Measurements from ENCODE around the gene SLC17A7.

DNA sequence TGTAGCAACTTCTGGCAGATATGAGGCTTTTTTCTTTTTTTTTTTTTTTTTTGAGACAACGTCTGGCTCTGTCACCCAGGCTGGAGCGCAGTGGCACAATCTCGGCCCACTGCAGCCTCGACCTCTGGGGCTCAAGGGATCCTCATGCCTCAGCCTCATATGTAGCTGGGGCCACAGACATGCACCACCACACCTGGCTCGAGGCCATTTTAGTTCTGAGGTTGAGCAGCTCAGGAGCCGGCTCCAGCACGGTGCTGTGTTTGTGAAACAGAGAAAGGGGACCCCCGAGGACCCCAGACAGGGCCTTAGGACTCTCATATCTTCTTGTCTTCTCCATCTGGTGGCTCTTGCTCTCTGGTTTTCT is 29.3 kb upstream of the SLC17A7 start:
- no peak for TF ChIP-seq EZH2 (IDR thresholded peaks at IDR 0.05; ENCODE audit: low read length, missing control alignments)
- TF ChIP-seq, protein P1, sequence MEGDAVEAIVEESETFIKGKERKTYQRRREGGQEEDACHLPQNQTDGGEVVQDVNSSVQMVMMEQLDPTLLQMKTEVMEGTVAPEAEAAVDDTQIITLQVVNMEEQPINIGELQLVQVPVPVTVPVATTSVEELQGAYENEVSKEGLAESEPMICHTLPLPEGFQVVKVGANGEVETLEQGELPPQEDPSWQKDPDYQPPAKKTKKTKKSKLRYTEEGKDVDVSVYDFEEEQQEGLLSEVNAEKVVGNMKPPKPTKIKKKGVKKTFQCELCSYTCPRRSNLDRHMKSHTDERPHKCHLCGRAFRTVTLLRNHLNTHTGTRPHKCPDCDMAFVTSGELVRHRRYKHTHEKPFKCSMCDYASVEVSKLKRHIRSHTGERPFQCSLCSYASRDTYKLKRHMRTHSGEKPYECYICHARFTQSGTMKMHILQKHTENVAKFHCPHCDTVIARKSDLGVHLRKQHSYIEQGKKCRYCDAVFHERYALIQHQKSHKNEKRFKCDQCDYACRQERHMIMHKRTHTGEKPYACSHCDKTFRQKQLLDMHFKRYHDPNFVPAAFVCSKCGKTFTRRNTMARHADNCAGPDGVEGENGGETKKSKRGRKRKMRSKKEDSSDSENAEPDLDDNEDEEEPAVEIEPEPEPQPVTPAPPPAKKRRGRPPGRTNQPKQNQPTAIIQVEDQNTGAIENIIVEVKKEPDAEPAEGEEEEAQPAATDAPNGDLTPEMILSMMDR (conservative IDR thresholded peaks at IDR 0.05 in 1 of 2, IDR thresholded peaks at IDR 0.05 in 1 of 2; ENCODE audit: low read depth in 1 of 2, low read length in 2 of 2): no peak

Measured in fibroblast of lung (primary cell).